HG03520 (cell line): ENCODE data around the gene OXTR.

Experiments used
- ATAC-seq: cut with Tn5 transposase; IDR thresholded peaks from one replicate; pipeline ENCODE4 v1.9.1; 2021; ENCODE audit warnings: mild to moderate bottlenecking, moderate library complexity; ENCODE audit not compliant: unreplicated experiment

Gene OXTR

DNA sequence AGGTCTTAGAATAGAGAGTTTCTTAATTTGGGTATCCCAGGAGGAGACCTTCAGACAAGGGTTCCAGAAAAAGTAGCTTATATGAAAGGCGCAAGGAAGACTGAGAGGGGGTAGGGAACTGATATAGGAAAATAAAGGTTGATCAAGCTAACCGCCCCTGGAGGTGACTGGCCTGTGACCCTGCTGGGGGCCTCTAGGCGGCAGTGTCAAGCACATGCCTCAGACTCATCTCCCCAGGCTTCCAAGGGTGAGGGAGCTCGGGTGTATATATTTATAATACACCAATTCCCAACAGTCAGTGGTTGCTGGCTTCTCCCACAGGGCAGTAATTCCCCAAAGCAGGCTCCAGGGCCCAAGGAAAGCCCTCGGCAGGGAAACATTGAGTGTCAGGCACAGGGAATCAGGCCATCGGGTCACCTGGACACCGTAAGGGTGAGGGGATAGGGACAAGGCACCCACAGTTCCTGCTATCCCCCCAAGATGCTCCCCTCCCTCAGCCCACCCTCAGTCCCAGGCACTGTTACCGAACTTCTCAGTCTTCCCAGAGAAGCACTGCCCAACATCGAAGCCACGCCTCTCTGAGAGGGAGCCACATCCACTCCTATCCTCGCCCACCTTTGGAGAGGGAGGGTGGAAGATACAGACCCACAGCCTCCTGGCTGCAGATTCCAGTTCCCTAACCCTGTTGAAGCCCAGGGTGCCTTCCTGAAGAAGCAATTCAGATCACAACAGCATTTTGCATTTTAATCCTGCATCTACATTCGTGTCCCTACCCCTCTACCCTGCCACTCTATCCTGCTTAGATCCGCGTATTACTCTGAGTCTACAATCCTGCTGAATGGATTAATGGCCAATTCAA, 55.3 kb downstream of the OXTR start:
- no peak for ATAC-seq

DNA sequence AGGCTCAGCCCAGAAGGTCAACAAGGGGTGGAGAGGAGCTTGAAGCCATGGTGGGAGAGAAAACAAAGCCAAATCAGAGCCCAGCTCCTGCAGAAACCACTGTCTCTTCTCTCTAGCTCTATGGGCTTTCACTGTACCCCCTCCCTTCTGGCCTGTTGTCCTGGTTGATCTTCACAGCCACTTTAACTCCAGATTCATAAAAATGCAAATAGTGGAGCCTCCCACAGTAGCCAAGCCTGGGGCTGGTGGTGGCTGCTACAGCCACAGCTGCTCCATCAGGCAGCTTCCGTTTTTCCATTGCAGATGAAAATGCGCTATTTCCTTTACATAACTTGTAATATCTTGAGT, 56.5 kb downstream of the OXTR start:
- ATAC-seq, result no peak

DNA sequence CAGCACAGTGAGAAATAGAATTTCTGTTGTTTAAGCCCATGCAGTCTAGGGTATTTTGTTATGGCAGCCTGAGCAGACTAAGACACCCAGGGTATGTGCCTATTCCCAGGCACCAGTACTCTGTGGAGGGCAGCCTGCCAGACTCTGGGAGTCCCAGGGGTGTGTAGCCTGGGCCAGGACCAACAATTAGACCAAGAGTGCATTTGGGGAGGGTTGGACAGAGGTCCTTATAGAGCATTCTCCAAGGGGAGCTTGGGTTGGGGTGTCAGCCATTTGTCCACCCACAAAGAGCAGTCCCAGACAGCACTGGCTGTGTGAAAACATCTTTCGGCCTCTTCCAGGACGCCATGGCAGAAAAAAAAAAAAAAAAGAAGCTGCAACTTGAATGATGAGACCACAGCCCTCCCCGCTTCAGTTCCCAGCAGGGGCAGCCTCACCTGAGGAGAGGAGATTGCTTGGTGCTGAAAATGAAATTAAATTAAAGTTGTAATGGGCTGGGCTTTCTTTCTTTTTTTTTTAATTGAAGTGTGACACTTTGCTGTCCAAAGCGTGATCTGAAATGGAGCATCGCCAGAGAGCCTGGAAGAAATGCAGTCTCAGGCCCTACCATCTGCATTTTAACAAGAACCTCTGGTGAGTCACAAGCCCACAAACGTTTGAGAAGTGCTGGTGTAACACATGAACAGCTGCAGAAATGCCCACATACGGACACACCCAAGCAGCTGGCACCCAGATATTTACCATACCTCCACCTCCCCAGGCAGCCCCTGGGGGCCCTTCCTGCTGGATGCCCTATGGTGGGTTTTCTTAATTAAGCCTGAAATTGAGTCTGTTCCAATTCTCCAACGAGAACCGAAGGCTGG, 57.1 kb downstream of the OXTR start:
- no peak for ATAC-seq

DNA sequence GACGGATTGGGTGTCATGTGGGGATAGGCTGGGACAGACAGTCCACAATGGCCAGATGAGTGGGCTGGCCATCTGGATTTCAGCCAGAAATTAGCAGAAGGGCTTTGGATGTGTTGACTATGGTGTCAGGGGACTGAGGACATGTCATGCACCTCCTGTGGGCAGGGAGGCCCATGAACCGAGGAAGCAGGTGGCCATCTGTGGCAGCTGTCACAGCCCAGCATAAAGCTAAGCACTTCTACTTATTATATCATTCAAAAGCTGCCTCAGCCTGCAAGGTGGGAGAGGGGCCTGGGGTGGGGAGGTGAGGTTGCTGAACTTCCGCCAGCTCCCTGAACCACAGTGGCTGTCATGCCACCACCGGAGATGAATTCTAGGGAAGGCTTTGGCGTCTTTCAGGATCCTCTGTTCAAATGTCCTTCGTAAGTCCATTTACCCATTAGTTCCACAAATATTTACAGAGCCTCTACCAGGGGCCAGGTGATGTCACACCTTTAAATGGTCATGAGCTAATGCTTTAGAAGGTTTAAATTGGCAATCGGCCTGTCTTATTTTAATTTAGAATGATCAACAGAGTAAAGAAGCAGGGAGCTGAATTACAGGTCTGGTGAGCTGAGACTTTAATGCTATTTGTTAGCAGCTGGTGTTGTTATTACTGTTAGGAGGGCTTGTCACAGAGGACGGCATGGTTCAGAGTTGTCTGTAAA, 59.5 kb downstream of the OXTR start:
- ATAC-seq, result no peak

DNA sequence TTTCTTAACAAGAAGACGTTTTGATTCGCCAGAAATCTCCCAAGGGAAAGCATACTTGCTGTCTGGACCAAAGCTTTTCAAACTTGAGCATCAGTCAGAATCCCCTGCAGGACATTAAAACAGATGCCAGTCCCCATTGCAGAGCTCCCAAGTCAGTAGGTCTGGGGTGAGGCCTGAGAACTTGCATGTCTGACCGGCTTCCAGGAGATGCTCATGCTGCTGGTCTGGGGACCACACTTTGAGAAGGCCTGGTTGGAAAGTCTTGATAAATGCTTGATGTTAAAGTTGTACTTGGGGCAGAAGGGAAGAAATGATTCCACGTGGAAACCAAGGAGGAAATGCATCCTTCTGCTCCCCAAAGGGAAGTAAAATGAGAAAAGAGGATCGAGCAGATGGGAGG, 60.1 kb downstream of the OXTR start:
- no peak for ATAC-seq

DNA sequence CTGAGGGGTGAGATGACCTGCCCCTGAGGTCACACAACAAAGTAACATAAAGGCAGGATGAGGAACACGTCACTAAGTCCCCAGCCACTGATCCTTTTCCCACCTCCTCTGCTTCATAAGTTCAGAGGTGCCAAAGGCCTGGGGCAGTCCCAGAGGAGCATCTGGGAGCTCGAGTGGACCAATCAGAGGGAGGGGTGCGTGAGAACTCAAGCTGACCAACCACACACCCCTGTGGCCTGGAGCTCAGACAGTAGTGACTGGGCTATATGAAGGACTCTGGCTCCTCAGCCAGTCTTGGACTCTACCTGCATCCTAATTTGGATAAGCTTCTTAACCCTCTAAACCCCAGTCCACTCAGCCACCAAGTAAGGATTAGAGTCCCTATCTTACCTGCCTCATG, 63.8 kb downstream of the OXTR start:
- no peak for ATAC-seq

DNA sequence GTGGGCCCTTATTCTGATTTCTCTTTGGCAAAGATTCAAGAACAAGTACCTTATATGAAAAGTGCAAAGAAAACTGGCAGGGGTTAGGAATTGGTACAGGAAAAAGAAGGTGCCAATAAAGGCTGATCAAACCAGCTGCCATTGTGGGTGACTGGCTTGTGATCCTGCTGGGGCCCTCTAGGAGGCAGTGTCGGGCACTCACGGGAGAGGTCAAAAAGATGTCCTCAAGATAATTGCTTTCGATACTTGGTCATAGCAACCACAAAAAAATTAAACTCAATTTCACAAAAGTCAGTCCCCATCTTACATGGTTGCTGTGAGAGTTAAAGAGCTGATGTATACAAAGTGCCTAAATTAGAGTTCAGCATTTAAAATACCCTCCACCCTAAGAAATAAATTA, 66.9 kb downstream of the OXTR start:
- ATAC-seq, result no peak
